Neural cell (in vitro differentiated cells): ENCODE results near the gene UMAD1. TPM values are rescaled to one million over a fixed set of nuclear protein-coding genes. Genes with fewer than 3 reads are reported as not detected.

Experiments used
- H2AFZ ChIP-seq: fragments of 200-600, 300-800 bp; sonication (generic), shearing (Covaris generic); 2 replicates; pipeline ENCODE4 v1.6.0; 2014; ENCODE audit warnings: low read depth, mild to moderate bottlenecking, antibody characterized with exemption, low read length, moderate library complexity
- H3F3A ChIP-seq: fragments of 200-600 bp; shearing (Covaris generic); 2 replicates; pipeline ENCODE4 v1.6.1; 2016; ENCODE audit warnings: mild to moderate bottlenecking, moderate library complexity, mixed read lengths, antibody characterized with exemption, low read length; ENCODE audit not compliant: insufficient read depth, poor library complexity, severe bottlenecking
- H3K27ac ChIP-seq: fragments of 200-600, 300-800 bp; sonication (generic), shearing (Covaris generic); 2 replicates; pipeline ENCODE4 v1.5.1; 2014; ENCODE audit warnings: mild to moderate bottlenecking, low read length, moderate library complexity
- H3K27me3 ChIP-seq: fragments of 300-800, 200-600 bp; sonication (generic), shearing (Covaris generic); 2 replicates; pipeline ENCODE4 v1.6.0; 2014; ENCODE audit warnings: mild to moderate bottlenecking, low read depth, low read length, moderate library complexity; ENCODE audit not compliant: insufficient read depth
- H3K36me3 ChIP-seq: fragments of 300-800, 200-600 bp; sonication (generic), shearing (Covaris generic); 2 replicates; pipeline ENCODE4 v1.5.1; 2014; ENCODE audit warnings: mild to moderate bottlenecking, antibody characterized with exemption, low read length, moderate library complexity; ENCODE audit not compliant: insufficient read depth
- H3K4me2 ChIP-seq: fragments of 300-800, 200-600 bp; sonication (generic), shearing (Covaris generic); 2 replicates; pipeline ENCODE4 v1.6.0; 2014; ENCODE audit warnings: mild to moderate bottlenecking, low read length
- H3K4me3 ChIP-seq: fragments of 300-800, 200-600 bp; sonication (generic), shearing (Covaris generic); 2 replicates; pipeline ENCODE4 v1.5.1; 2014; ENCODE audit warnings: mild to moderate bottlenecking, low read length, moderate library complexity
- H3K79me2 ChIP-seq: fragments of 200-600 bp; shearing (Covaris generic); replicated peaks from 2 replicates; pipeline ENCODE4 v1.6.0; 2014; ENCODE audit warnings: mild to moderate bottlenecking, low read length, moderate library complexity; ENCODE audit not compliant: insufficient read depth
- H3K9ac ChIP-seq: fragments of 300-800, 200-600 bp; sonication (generic), shearing (Covaris generic); 2 replicates; pipeline ENCODE4 v1.6.1; 2016; ENCODE audit warnings: mild to moderate bottlenecking, low read length, mixed read lengths
- H3K9me2 ChIP-seq: fragments of 200-600 bp; shearing (Covaris generic); 2 replicates; pipeline ENCODE4 v1.6.1; 2016; ENCODE audit warnings: mild to moderate bottlenecking, low read length, mixed read lengths; ENCODE audit not compliant: insufficient read depth
- H3K9me3 ChIP-seq: fragments of 200-600, 300-800 bp; sonication (generic), shearing (Covaris generic); 2 replicates; pipeline ENCODE4 v1.6.1; 2016; ENCODE audit warnings: mild to moderate bottlenecking, mixed run types, low read length, moderate library complexity, mixed read lengths
- H4K20me1 ChIP-seq: fragments of 200-600 bp; shearing (Covaris generic); 2 replicates; pipeline ENCODE4 v1.6.1; 2016; ENCODE audit warnings: mild to moderate bottlenecking, mixed run types; ENCODE audit not compliant: insufficient read depth
- CTCF ChIP-seq: fragments of 450-650 bp; IDR thresholded peaks from 2 replicates; pipeline ENCODE4 v1.5.1; 2014; ENCODE audit warnings: antibody characterized with exemption, mild to moderate bottlenecking, moderate library complexity; ENCODE audit not compliant: poor library complexity, severe bottlenecking
- EP300 ChIP-seq: fragments of 450-650 bp; conservative IDR thresholded peaks from 2 replicates; pipeline ENCODE4 v1.6.1; 2014; ENCODE audit warnings: antibody characterized with exemption, mild to moderate bottlenecking, moderate library complexity; ENCODE audit not compliant: poor library complexity, severe bottlenecking
- EZH2 ChIP-seq: fragments of 200-600, 300-800 bp; shearing (Covaris generic), sonication (generic); IDR thresholded peaks from 2 replicates; pipeline ENCODE4 v1.6.1; 2014; ENCODE audit warnings: antibody characterized with exemption, low read length, borderline replicate concordance, mild to moderate bottlenecking; ENCODE audit not compliant: insufficient read depth, poor library complexity, severe bottlenecking
- MXI1 ChIP-seq: fragments of 450-650 bp; conservative IDR thresholded peaks from 2 replicates; pipeline ENCODE4 v1.6.1; 2014; ENCODE audit warnings: antibody characterized with exemption, mild to moderate bottlenecking; ENCODE audit not compliant: poor library complexity, severe bottlenecking
- POLR2AphosphoS5 ChIP-seq: IDR thresholded peaks from 2 replicates; pipeline ENCODE4 v1.6.1; 2012
- RAD21 ChIP-seq: fragments of 450-650 bp; conservative IDR thresholded peaks from 2 replicates; pipeline ENCODE4 v1.6.1; 2014; ENCODE audit warnings: antibody characterized with exemption, mild to moderate bottlenecking, moderate library complexity
- REST ChIP-seq: IDR thresholded peaks from 2 replicates; pipeline ENCODE4 v1.6.1; 2012; ENCODE audit warnings: borderline replicate concordance
- SMC3 ChIP-seq: fragments of 450-650 bp; conservative IDR thresholded peaks from 2 replicates; pipeline ENCODE4 v1.6.1; 2014; ENCODE audit warnings: antibody characterized with exemption, mild to moderate bottlenecking, moderate library complexity; ENCODE audit not compliant: poor library complexity
- TAF1 ChIP-seq: IDR thresholded peaks from 2 replicates; pipeline ENCODE4 v1.6.1; 2012; ENCODE audit warnings: low read depth
- polyA plus RNA-seq: library from polyadenylated mRNA; depleted of rRNA; stranded (reverse); fragments of >200 nt; gene quantifications from 2 replicates; pipeline ENCODE4 v1.2.3, GENCODE V29; 2014

Gene UMAD1
- polyA plus RNA-seq, 1 donor from 2014 or later, result 14.7 TPM

DNA sequence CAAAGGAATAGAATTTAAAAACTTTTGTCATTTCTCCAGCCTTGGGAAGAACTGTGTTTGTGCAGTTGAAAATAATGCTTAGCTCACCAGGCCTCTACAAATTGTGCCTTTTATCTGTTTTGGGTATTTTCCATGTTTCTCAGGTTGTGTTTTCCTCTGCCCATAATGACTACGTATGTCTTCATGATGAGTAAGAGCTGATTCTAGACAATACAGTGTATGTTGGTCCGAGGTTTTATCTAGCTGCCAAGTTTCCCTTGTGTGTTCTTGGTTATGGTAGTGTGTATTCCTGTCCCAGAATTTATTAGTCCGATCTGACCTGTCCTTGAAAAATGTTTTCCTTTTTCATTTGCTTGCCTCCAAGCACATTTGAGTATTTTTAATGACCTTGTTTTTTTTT lies 244.3 kb downstream of the UMAD1 start:
- no peaks in the 10 kb centered on the region for H3K9me2 ChIP-seq
- TF ChIP-seq REST (no peak), RAD21 (no peak), EP300 (no peak), SMC3 (no peak), POLR2AphosphoS5 (no peak), TAF1 (no peak), CTCF (no peak), MXI1 (no peak), EZH2 (no peak)
- no peaks in the 10 kb centered on the region for H3K36me3 ChIP-seq
- H3K27ac ChIP-seq, result no peak overlapping the region
- no peak overlapping the region for H3K4me3 ChIP-seq
- H3F3A ChIP-seq, result no peaks in the 10 kb centered on the region
- no peaks in the 10 kb centered on the region for H3K9me3 ChIP-seq
- no peaks in the 10 kb centered on the region for H4K20me1 ChIP-seq
- H3K4me2 ChIP-seq, result no peak overlapping the region
- no peaks in the 10 kb centered on the region for H3K27me3 ChIP-seq
- H3K9ac ChIP-seq, result no peak overlapping the region
- H3K79me2 ChIP-seq, result no peaks in the 10 kb centered on the region
- no peak overlapping the region for H2AFZ ChIP-seq

DNA sequence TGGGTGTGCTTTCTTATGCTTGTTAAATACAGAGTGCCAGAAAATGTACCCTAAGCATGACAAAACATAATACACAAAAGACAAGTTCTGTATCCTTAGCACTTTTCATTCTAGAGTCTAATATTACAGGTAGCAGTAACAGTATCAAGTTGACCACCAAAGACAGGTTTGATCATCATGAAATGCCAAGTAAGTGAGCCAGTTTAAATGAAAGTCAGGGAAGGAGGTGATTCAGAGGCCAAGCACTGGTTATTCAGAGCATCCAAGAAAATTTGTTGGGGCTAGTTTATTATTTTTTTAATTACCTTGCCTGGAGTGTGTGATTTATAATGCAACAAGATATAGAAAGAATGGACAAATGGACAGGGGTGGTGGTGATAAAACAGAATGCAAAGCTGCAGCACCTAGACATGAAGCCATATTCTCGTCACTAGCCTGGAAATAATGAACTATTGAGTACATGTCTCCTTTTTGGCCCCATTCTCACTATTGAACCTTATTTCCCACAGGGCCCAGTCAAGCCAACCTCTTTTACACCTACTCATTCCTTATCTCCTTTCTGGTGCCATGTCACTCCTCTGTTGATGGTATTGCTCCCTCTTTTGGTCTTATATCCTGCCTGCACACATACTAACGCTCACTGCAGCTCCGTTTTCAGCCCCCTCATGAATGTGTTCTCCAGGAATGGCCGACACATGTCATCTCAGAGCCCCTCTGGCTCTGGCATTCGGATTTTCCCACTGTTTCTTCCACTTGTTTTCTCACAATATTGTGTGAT lies 249.4 kb downstream of the UMAD1 start:
- H3K4me3 ChIP-seq, result no peak overlapping the region
- TF ChIP-seq SMC3, result no peak
- TF ChIP-seq MXI1, result no peak
- TF ChIP-seq POLR2AphosphoS5, result no peak
- H3K27ac ChIP-seq, result no peak overlapping the region
- H3K27me3 ChIP-seq, result no peaks in the 10 kb centered on the region
- H3K79me2 ChIP-seq, result no peaks in the 10 kb centered on the region
- H3K9me3 ChIP-seq, result no peaks in the 10 kb centered on the region
- no peaks in the 10 kb centered on the region for H4K20me1 ChIP-seq
- no peaks in the 10 kb centered on the region for H3K36me3 ChIP-seq
- no peaks in the 10 kb centered on the region for H3F3A ChIP-seq
- H2AFZ ChIP-seq, result no peak overlapping the region
- H3K4me2 ChIP-seq, result no peak overlapping the region
- H3K9ac ChIP-seq, result no peak overlapping the region
- H3K9me2 ChIP-seq, result no peaks in the 10 kb centered on the region
